GM18517 (cell line): ENCODE measurements around the gene DDO.

Source experiments
- ATAC-seq: cut with Tn5 transposase; IDR thresholded peaks from one replicate; pipeline ENCODE4 v1.9.1; 2021; ENCODE audit warnings: mild to moderate bottlenecking, moderate library complexity; ENCODE audit not compliant: unreplicated experiment

The DDO gene

DNA sequence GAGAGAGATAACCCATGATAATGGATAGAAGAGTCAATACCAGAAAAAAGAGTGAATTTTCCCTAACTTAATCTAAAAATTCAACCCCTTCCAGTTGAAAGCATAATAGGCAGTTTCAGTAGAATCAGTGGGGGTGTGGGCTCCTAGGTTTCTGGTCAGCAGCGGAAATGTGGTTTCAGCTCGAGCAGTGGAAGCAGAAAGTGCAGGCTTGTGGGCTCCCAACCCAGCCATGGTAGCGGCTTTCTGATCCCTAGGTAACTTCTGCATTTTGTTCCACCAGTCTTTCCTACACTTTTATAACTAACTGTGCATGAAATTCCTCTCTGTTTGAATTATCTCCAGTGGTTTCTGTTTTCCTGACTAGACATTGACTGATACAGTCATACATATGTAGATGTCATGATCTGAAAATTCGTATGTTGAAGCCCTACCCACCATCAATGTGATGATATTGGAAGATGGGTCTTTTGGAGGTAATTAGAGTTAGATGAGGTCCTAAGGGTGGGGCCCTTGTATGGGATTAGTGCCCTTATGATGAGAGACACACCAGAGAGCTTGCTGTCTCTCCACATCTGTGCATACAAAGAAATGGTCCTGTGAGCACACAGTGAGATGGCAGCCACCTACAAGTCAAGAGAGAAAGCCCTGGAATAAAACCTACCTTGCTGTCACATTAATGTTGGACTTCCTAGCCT, 6.5 kb upstream of the DDO start:
- no peak for ATAC-seq

DNA sequence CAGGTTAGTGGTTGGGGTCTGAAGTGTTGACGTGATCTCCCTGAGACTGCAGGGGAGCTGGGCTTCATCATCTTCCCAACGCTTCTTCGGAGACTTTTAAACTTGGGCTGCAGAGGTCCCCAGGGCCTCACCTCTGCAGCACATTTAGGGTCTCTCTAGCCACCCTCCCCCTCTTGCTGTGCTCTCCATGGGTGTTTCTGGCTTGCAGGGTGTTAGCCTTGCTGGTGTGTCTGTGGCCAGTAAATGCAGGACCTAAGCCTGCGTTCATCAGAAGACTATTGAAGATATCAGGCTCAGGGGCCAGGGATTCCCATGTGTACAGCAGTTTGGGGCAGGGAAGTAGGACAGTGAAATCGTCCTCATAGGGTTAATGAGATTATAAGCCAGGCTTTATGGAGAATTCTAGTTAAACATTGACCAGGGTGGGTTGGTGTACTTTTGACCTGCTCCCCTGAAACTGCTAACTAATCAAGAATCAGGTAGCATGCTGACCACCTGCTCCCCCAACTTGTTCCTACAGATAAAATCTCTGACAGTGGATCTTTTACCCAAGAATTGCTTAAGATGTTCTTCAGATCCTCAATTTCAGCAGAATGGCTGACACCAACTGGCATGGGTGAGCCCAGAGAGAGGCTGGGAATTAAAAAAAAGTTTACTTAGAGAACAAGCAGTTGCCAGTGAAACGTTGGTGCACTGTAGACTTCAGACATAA, 3.8 kb upstream of the DDO start:
- ATAC-seq: no peak

DNA sequence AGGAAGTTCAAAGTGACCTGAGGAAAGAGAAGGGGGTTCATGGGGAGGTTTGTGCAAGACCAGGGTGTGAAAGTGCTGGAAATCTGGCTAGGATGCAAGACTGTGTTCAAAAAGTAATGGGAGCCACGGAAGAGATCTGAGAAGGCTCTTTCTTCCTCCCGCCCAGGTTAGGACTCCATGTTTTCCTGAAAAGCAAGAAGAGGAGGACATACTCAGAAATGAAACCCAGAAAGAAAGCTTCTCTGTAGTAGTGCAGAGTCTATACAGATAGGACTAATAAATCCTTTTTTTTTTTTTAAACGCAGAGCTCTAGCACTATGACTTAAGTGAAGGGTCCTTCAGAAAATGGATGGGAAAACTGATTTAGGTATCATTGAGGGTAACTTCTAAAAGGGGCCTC, 3.2 kb upstream of the DDO start:
- no peak for ATAC-seq

DNA sequence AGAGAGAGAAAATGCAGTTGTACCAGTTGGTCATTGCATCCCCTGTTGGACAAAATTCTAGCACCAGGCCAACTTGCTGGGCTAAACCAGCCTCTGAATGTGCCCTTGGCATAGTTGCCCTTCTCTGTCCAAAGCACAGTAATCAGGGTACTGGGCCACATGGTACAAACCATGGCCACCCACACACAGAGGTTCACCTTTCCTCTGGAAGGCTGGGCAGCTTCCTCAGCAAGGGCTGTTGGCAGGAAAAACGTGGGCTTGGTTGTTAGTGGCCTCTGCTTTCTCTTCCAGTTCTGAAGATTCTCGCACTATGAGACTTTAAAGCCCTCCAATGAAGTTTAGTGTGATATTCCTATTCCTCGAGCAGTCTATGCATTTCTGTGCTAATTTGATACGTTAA, 706 bp downstream of the DDO start:
- no peak for ATAC-seq

DNA sequence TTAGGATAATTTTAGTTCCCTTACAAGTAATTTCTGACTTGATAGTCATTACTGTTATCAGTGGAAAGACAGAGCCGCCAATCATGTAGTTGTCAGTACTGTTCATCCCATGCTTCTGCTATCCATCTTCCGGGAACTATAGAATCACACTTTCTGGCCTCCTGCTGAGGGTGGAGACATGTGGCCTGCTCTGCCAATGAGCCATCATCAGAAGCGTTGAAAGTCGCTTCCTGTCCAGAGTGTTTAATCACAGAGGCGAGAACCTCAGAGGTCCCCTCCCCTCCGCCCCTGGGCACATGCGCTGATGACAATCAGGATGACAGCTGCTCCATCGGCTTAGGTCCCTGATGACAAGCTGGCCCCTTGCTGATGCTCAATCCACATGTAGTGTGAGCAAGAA, 3.0 kb downstream of the DDO start:
- ATAC-seq: no peak

DNA sequence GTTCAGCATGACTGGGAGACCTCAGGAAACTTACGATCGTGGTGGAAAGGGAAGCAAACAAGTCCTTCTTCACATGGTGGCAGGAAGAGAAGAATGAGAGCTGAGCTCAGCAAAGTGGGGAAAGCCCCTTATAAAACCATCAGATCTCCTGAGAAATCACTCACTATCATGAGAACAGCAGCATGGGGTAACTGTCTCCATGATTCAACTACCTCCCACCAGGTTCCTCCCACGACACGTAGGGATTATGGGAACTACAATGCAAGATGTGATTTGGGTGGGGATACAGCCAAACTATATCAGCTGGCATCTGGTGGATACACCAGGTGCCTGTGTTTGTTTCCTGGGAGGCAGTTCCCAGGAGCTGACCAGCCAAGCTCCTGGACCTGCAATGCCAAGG, 4.9 kb downstream of the DDO start:
- ATAC-seq: no peak

DNA sequence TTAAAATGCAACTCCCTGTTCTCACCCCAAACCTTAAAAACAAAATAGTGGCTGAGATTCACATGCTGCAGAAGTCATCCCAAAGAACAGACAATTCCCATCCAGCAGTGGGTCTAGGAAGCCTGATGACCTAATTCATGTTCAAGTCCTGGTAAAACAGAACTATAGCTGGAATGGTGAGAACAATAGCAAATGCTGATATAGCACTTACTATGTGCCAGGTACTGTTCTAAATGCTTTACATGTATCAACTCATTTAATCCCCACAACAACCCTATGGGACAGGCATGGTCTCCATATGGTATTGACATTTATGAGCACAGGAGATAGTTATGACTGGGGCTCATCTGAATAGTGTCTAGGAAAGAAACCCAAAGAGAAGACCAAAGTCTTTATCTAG, 5.6 kb downstream of the DDO start:
- no peak for ATAC-seq

DNA sequence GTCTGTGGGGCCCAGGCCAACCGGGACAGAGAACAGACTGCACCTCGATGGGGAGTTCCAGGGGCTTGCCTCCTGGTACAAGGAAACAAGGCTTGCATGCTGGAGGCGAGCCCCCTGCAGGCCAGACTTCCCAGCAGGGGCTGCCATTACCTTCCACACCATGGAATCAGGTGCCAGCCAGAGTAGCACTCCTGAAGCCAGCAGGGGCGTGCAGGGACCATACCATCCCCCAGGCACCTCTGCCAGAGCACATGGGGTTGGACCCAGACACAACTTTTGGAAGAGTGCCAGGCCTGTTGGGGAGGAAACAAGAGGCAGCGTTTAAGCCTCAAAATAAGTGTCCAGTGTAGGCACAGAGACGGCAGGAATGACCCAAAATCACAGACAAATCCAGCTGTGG, 6.5 kb downstream of the DDO start:
- ATAC-seq: no peak

DNA sequence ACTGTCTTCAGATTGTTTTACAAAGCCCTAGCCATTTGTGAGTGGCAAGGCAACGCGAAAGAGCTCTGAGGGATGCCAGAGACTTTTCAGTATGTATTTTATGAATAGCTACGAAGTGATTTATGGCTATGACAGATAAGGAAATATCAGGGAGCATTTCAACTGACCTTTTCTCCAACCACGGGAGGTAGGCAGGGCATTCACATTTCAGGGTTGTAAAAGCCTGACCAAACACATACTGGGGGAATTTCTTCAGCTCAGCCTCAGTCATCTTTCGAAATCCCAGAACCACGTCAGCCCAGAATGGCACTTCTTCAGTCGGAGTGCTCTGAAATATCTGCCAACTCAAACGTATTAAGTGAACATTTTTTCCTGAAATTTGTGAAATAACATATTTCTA, 10.8 kb downstream of the DDO start:
- no peak for ATAC-seq

DNA sequence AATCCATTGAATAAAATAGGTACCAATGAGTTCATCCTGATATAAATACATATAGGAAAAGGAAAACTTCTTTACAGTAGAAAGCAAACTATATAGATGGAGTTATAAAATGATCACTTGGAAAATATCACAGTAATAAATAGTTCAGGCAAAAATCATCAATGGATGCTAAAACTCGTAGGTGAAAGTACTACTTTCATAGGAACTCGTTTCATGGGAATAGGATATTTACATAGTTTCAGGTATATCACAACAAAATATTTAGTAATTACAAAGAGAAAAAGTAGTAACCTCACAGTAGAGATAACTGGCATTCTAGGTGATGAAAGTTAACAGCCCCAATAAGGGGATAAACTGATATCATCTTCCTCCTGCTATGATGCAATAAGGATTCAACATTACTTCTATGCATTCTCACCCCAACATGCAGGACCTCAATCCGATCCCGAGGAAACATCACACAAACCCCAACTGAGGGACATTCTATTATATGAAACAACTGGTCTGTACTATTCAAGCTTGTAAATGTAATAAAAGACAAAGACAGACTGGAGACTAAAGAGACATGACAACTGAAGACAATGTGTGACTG, 13.7 kb downstream of the DDO start:
- ATAC-seq: no peak

DNA sequence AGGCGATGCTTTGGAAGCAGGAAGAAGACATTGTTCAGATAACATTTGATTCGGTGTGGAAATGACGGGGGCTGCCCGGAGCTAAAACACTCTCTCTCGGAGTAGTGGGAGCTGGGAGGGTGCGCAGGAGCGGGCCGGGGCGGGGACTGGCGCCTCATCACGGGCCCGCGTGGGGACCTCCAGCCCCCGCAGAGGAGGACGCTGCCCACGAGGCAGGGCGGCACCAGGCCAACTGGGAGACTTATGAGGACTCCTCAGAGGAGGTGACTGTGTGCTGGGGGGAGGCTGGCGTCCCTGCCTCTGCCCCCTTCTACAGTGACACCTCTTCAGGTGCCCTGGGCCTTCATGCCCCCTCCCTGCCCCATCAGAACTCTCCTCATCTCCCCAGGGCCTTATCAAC, 15.2 kb downstream of the DDO start:
- ATAC-seq: no peak

DNA sequence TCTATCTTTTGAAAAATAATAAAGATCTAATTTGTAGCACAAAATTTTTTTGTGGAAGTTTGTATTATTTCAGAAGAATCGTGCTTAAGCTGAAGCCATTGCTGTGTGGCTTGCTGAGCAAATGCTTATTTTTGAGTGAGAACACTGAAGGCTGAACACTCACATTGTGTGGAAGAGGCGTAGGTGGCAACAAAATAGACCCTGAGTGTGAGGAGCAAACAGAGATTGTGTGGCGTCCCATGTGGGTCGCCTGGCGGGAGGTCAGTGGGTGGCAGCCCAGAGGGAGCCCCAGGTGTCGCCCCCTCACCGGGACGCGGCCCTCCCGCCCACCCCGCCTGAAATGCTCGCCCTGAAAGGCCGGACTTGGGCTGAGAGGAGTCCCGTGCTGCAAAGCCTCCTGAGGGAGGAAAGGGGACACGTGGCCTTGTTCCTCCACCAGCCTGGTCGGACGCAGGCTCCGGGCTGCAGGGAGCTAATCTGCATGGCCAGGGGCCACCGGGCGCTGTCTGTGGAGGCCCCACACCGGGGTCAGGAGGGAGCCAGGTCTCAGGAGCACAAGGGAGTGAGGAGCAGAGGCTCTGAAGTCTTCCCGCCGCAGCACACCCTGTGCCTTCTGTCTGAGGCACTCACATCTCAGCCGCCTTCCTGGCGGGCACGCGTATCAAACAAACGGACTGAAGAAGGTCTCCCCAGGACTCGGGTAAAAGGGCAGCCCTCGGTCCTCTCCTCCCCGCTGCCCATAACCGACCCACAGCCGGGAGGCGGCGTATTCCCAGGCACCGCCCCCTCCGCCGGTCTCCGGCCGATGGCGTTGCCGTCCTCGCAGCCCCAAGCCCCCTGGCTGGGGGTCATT, 15.9 kb downstream of the DDO start:
- ATAC-seq: no peak

DNA sequence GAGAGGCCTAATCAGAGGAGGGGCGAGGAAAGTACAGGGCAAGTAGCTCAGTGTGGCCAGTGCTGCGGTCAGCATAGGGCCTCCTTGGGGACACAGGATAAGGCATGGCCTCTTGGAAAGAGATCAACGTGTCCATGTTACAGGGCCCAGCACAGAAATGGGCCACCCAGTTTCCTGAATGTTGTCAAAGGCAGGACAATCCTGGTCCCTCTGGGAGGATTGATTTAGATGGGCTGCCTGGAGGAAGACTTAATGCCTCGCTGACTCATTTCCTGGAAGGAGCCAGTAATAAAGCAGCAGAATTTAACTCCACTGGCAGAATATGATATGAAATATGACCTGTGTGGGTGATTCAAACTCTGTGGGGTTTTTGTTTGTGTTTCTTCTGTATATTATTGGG, 16.6 kb downstream of the DDO start:
- ATAC-seq: no peak

DNA sequence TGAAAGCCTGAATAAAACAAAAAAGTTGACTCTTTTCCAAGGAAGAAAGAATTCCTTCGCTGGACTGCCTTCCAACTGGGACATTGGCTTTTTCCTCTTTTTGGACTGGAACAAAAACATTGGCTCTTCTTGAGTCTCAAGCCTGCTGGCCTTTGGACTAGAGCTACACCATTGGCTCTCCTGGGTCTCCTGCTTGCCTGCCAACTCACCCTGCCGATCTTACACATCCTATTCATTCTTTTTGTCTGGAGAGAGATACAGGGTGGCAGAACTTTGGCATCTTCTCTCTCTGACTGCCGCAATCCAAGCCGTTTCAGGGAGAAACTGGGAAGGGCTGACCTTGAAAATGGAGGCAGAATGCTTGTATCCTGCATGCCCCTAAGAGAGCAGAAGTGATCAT, 20.2 kb downstream of the DDO start:
- no peak for ATAC-seq

DNA sequence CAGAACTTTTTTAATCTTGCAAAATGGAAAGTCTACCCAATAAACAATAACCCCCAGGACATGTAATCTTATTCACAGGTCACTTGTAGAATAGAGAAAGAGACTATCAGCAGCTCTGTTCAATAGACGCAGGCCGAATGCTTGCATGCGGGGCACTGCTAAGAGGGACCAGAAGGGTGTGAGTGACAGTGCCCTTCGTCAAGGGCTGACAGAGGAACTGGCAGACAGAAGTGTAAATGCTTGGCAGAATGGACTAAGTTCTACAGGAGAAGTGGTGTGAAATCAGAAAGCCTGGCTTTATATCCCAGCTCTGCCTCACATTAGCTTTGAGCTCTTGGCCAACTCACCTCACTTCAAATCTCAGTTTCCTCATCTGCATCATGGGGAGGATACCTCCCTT, 21.0 kb downstream of the DDO start:
- ATAC-seq: no peak

DNA sequence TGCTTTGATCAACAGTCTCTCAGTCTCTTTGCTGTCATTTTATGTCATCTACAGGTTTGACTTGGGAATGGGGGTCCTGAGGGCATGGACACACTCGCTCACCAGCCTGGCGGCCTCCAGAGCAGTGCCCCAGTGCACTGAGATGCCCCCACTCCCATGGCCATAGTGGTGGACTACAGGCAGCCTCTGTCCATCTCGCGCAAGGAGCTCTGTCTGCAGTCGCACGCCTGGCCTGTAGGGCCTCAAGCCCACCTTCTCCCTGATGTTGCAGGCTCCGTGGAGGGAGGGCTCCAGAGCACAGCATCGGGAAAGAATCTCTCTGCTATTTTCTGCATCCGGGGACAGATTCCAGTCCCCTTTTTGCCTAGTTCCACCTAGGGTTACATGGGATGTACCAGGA, 22.6 kb downstream of the DDO start:
- no peak for ATAC-seq

DNA sequence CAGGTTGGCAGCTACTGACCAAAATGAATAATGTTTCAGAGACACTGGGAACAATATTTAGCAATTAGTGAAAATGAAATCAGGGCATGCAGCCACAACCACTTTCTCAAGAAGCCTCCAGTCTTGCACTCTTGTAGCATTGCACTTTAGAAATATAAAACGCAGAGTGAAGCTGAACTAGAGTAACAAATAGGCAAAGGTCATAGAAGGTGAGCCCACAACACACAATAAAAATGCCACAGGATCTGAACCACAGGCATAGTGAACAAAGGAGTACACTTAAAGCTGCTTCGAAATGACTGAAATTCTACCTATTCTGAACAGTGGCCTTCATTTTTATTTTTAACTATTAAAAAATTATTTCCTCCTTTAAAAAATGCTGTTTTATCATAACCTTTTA, 25.0 kb downstream of the DDO start:
- ATAC-seq: no peak

DNA sequence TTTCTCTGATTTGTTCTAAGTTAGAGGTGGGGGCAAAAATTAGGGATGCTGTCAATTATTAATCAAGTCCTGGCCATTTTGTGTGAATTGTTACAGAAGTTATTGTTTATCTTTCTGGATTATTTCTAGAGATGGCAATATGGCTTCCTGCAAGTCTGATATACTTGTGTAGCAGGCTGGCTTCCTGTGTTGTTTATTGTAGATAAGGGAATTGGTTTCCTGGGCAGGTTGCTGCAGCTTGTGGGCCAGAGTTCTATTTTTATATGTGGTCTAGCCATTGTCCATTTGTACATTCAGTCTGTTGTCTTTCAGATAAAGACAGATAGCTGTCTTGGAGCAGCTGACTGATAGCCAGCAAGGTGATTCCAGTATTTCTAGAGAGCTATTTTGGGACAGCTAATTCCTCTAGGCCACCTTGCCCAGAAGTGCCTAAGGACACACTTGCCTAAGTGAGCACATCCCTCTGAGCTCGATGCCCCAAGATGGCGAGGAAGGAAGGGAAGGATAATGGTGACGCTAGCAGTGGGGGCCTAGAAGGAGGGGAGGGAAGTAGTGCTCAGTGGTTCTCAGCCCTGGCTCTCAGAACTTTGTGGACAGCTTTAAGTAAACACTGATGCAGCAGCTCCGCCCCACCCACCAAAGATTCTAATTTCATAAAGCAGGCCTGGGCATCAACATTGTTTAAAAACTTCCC, 25.5 kb downstream of the DDO start:
- ATAC-seq: no peak

DNA sequence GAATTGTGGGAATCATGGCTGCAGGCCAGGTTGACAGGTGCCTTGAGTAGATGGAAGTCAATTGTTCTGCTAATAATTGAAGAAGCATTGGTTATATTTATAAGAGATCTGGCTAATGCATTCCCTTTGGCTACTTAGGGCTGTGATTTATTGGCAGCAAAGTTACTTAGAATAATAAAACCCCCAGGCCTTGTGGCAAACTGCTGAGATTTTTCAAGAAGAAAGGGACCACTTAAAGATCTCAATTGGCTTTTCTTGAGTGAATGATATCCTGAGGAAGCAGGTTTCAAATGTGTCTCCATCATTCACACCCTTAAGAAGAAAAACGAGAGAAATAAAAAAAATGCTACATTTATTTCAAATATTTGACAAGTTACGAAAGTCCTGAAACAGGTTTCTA, 27.4 kb downstream of the DDO start:
- no peak for ATAC-seq

DNA sequence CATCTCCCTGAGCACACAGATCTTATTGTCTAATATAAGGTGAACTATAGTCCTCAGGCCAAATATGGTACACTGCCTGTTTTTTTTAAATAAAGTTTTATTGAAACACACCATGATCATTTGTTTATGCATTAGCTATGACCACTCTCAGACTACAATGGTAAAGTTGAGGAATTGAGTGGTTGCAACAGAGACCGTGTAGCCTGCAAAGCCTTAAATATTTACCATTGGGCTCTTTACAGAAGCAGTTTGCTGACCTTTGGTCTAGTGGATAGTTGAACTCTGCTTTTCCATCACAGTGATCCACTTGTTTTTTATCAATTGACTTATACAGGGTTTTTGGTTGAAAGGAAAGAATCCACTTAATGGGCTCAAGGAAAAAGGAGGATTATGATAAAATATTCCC, 29.9 kb downstream of the DDO start:
- ATAC-seq: no peak

DNA sequence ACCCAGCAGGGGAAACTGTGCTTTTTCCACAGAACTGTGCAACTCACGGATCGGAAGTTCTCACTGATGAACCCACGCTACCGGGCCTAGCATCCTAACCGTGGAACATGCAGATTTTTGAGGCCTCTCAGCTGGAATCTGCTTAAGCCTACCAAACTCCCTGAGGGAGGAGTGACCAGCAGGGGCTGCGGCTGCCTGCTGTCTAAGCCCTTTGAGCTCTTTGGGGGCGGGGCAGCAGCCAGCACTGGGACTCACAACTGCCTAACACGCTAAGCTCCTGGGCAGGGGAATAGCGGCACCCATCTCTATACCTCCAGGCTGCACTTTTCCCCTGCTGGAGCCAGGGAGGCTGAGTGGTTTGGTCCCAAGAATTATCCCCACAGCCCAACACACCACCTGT, 36.8 kb downstream of the DDO start:
- no peak for ATAC-seq
